NOMO-1 (cell line): Measurements from ENCODE around the gene CADPS2.

ENCODE experiments used
- DNase-seq, 2 experiments: peaks; one replicate each; lab custom pipeline; 2025; ENCODE audit not compliant: unreplicated experiment in 2 of 2; lab: John Stamatoyannopoulos, UW

The CADPS2 gene

GRCh38 chr7:122544463-122544862, 341.8 kb downstream of the CADPS2 start:
- peak in 1 of 2 experiments; percentile 51 for DNase-seq

GRCh38 chr7:122543891-122544290, 342.4 kb downstream of the CADPS2 start:
- DNase-seq: no peak

- no peak for DNase-seq
Measured at GRCh38 chr7:122543166-122543565, 343.1 kb downstream of the CADPS2 start.

GRCh38 chr7:122535086-122535485, 351.2 kb downstream of the CADPS2 start:
- no peak for DNase-seq

- DNase-seq: no peak
Measured at GRCh38 chr7:122532406-122533269, 353.6 kb downstream of the CADPS2 start.

GRCh38 chr7:122528879-122529481, 357.3 kb downstream of the CADPS2 start:
- DNase-seq: no peak

- no peak for DNase-seq
Measured at GRCh38 chr7:122525355-122525754, 360.9 kb downstream of the CADPS2 start.

- DNase-seq: no peak
Measured at GRCh38 chr7:122521767-122522166, 364.5 kb downstream of the CADPS2 start.

GRCh38 chr7:122520971-122521555, 365.2 kb downstream of the CADPS2 start:
- DNase-seq: no peak

GRCh38 chr7:122518488-122518887, 367.8 kb downstream of the CADPS2 start:
- no peak for DNase-seq

GRCh38 chr7:122517576-122517975, 368.7 kb downstream of the CADPS2 start:
- no peak for DNase-seq

GRCh38 chr7:122515404-122515803, 370.9 kb downstream of the CADPS2 start:
- no peak for DNase-seq

- DNase-seq: no peak
Measured at GRCh38 chr7:122511268-122511667, 375.0 kb downstream of the CADPS2 start.

- DNase-seq: no peak
Measured at GRCh38 chr7:122507591-122507990, 378.7 kb downstream of the CADPS2 start.

GRCh38 chr7:122492007-122492406, 394.3 kb downstream of the CADPS2 start:
- DNase-seq: no peak

- DNase-seq: no peak
Measured at GRCh38 chr7:122488241-122488640, 398.0 kb downstream of the CADPS2 start.

GRCh38 chr7:122487131-122487530, 399.1 kb downstream of the CADPS2 start:
- DNase-seq: no peak

GRCh38 chr7:122485856-122486255, 400.4 kb downstream of the CADPS2 start:
- DNase-seq: no peak

GRCh38 chr7:122482212-122482611, 404.0 kb downstream of the CADPS2 start:
- no peak for DNase-seq

- no peak for DNase-seq
Measured at GRCh38 chr7:122470859-122471258, 415.4 kb downstream of the CADPS2 start.

GRCh38 chr7:122468945-122469344, 417.3 kb downstream of the CADPS2 start:
- DNase-seq: no peak
